ENCODE results near the gene HYAL3. TPM values are rescaled to one million over a fixed set of nuclear protein-coding genes. Genes with fewer than 3 reads are reported as not detected.

HYAL3 gene
- total RNA-seq, 2 experiments from 2014 or later: 3.0 to 3.2 TPM

- H3K4me1 ChIP-seq (ENCODE audit: insufficient read depth, low read length): peaks cover 76% of the 10 kb centered on the region
- intact Hi-C loops (cut with DNase I, micrococcal nuclease): loop anchor here in 1 of 2 experiments (5.0 kb wide), 1 partner anchor 130 kb away; the partner anchor contains the start of gene GNAT1
- POLR2A ChIA-PET: interaction anchor here (2.2 to 3.6 kb wide), 2 partner anchors 14 to 28 kb away, joined by 15 to 25 read pairs; partner anchors contain the start of genes CYB561D2 and NPRL2
- no peaks in the 10 kb centered on the region for H3K9me3 ChIP-seq (ENCODE audit: control insufficient read depth in 1 of 2, insufficient read depth in 1 of 2, low read length in 2 of 2)
- no peak for TF ChIP-seq CTCF (IDR thresholded peaks at IDR 0.05)
- ATAC-seq (ENCODE audit: poor library complexity) (no peak), DNase-seq (peak in 1 of 14 experiments; percentile 50)
- H3K27me3 ChIP-seq (ENCODE audit: control insufficient read depth in 1 of 2, insufficient read depth in 2 of 2, low read length in 2 of 2): no peaks in the 10 kb centered on the region
- peaks cover 14% of the 10 kb centered on the region for H3K36me3 Mint-ChIP-seq (ENCODE audit: low read depth)
- peak within 1 kb of the TSS; percentile 68 for H3K4me3 ChIP-seq (ENCODE audit: low read length)
- H3K27ac ChIP-seq (ENCODE audit: low read depth in 1 of 2, low read length in 2 of 2): peak within 1 kb of the TSS; percentile 75 to 96
- no peaks in the 10 kb centered on the region for H3K27me3 Mint-ChIP-seq
- H3K27ac Mint-ChIP-seq: peak within 1 kb of the TSS; percentile 82
- peak within 1 kb of the TSS; percentile 90 for H3K4me3 Mint-ChIP-seq
- H3K36me3 ChIP-seq (ENCODE audit: insufficient read depth, low read length): peaks cover 10% of the 10 kb centered on the region
- H3K9me3 Mint-ChIP-seq: no peaks in the 10 kb centered on the region
- CTCF ChIA-PET: interaction anchor here (0.6 to 1.7 kb wide), 2 partner anchors 24 to 76 kb away, joined by 3 to 5 read pairs; no protein-coding TSS in a partner anchor
- H3K4me1 Mint-ChIP-seq (ENCODE audit: low read depth): peaks cover 45% of the 10 kb centered on the region
These were observed 23.3 kb upstream of the HYAL3 start, which contains the start of gene HYAL2 for GRCh38 chr3:50322386-50323091. Gene HYAL2 (minus strand): TSS chr3:50322745. CDS start chr3:50320489, 2,256 bp downstream.

GRCh38 chr3:50322115-50322385 lies 22.8 kb upstream of the HYAL3 start:
- no peak for ATAC-seq (ENCODE audit: poor library complexity)
- Mint-ChIP-seq H3K4me3 (peak overlapping the region; percentile 90), H3K36me3 (ENCODE audit: low read depth) (peaks cover 14% of the 10 kb centered on the region), H3K4me1 (ENCODE audit: low read depth) (peaks cover 41% of the 10 kb centered on the region), H3K27me3 (no peaks in the 10 kb centered on the region), H3K9me3 (no peaks in the 10 kb centered on the region), H3K27ac (peak overlapping the region; percentile 12)
- ChIA-PET POLR2A (interaction anchor here (1.0 to 3.6 kb wide), 4 partner anchors 15 to 30 kb away, joined by 5 to 25 read pairs (median 20); partner anchors contain the start of genes CYB561D2, HYAL3, IFRD2 and NAA80), CTCF (interaction anchor here (0.9 to 1.3 kb wide), 3 partner anchors 15 to 30 kb away, joined by 3 to 13 read pairs (median 5); partner anchors contain the start of genes CYB561D2, IFRD2 and NPRL2)
- no peak for TF ChIP-seq CTCF (IDR thresholded peaks at IDR 0.05)
- peaks cover 10% of the 10 kb centered on the region for H3K36me3 ChIP-seq (ENCODE audit: insufficient read depth, low read length)
- no peak for DNase-seq
- no peaks in the 10 kb centered on the region for H3K9me3 ChIP-seq (ENCODE audit: control insufficient read depth in 1 of 2, insufficient read depth in 1 of 2, low read length in 2 of 2)
- intact Hi-C loops (cut with DNase I, micrococcal nuclease): loop anchor here in 1 of 2 experiments (5.0 kb wide), 1 partner anchor 130 kb away; the partner anchor contains the start of gene GNAT1
- peak overlapping the region; percentile 30 to 75 for H3K27ac ChIP-seq (ENCODE audit: low read depth in 1 of 2, low read length in 2 of 2)
- H3K27me3 ChIP-seq (ENCODE audit: control insufficient read depth in 1 of 2, insufficient read depth in 2 of 2, low read length in 2 of 2): no peaks in the 10 kb centered on the region
- peaks cover 76% of the 10 kb centered on the region for H3K4me1 ChIP-seq (ENCODE audit: insufficient read depth, low read length)
- peak overlapping the region; percentile 68 for H3K4me3 ChIP-seq (ENCODE audit: low read length)

GRCh38 chr3:50321336-50322114 lies 22.3 kb upstream of the HYAL3 start:
- Histone ChIP-seq H3K27ac (ENCODE audit: low read depth in 1 of 2, low read length in 2 of 2) (peak overlapping the region; percentile 75 to 96), H3K36me3 (ENCODE audit: insufficient read depth, low read length) (peaks cover 10% of the 10 kb centered on the region), H3K4me3 (ENCODE audit: low read length) (peak overlapping the region; percentile 68), H3K27me3 (ENCODE audit: control insufficient read depth in 1 of 2, insufficient read depth in 2 of 2, low read length in 2 of 2) (no peaks in the 10 kb centered on the region), H3K4me1 (ENCODE audit: insufficient read depth, low read length) (peaks cover 76% of the 10 kb centered on the region), H3K9me3 (ENCODE audit: control insufficient read depth in 1 of 2, insufficient read depth in 1 of 2, low read length in 2 of 2) (no peaks in the 10 kb centered on the region)
- CTCF ChIA-PET: interaction anchor here (0.6 to 1.3 kb wide), 5 partner anchors 13 to 29 kb away, joined by 3 to 13 read pairs (median 4); partner anchors contain the start of genes CYB561D2, IFRD2 and NPRL2
- peaks cover 14% of the 10 kb centered on the region for H3K36me3 Mint-ChIP-seq (ENCODE audit: low read depth)
- no peaks in the 10 kb centered on the region for H3K9me3 Mint-ChIP-seq
- H3K4me3 Mint-ChIP-seq: peak overlapping the region; percentile 90
- DNase-seq (peak; percentile 68 to 89 (median 76)), ATAC-seq (ENCODE audit: poor library complexity) (peak; percentile 66)
- peak overlapping the region; percentile 82 for H3K27ac Mint-ChIP-seq
- H3K27me3 Mint-ChIP-seq: no peaks in the 10 kb centered on the region
- H3K4me1 Mint-ChIP-seq (ENCODE audit: low read depth): peaks cover 42% of the 10 kb centered on the region
- POLR2A ChIA-PET: interaction anchor here (1.0 to 3.6 kb wide), 5 partner anchors 15 to 29 kb away, joined by 4 to 25 read pairs (median 15); partner anchors contain the start of genes CYB561D2, HYAL3, IFRD2 and NAA80
- intact Hi-C loops (cut with DNase I, micrococcal nuclease): loop anchor here (1.0 to 5.0 kb wide), 4 partner anchors 15 to 129 kb away; partner anchors contain the start of genes HYAL3 (in 2 of the 2), NAA80 (in 2 of the 2) and GNAT1 (in 1 of the 2)
- peak; percentile 45 for TF ChIP-seq CTCF (IDR thresholded peaks at IDR 0.05)
